Adrenal gland (tissue), 5 donors: ENCODE measurements around the gene OPRM1.

Experiments used
- CTCF ChIP-seq, 6 experiments: fragments of 450-650 bp in 4 of 6; fragments of 200-600 bp in 2 of 6; sonication (generic) in 1 of 6; IDR thresholded peaks; 1 replicate in 5 of 6; 2 replicates in 1 of 6; pipeline versions ENCODE4 v1.5.1 to v1.8.0; 2016 to 2021; ENCODE audit warnings: antibody characterized with exemption in 6 of 6, mild to moderate bottlenecking in 2 of 6, moderate library complexity in 1 of 6
- POLR2A ChIP-seq, 2 donors: fragments of 450-650 bp; IDR thresholded peaks; one replicate each; pipeline ENCODE4 v1.6.1; 2017; ENCODE audit warnings: antibody characterized with exemption in 2 of 2, mild to moderate bottlenecking in 2 of 2, moderate library complexity in 1 of 2
- donor health status: DM: no; HTN: no; CAD: no.

GRCh38 chr6:154218301-154218700, 179.3 kb downstream of the OPRM1 start:
- TF ChIP-seq CTCF (IDR thresholded peaks at IDR 0.05): no peak
- TF ChIP-seq POLR2A (IDR thresholded peaks at IDR 0.05): no peak
